ENCODE results near the gene VENTX. TPM values are rescaled to one million over a fixed set of nuclear protein-coding genes. Genes with fewer than 3 reads are reported as not detected.

The VENTX gene
- total and polyA plus RNA-seq, 8 donors = 0.15 to 3.2 (median 0.51) TPM; not detected in 2

DNA sequence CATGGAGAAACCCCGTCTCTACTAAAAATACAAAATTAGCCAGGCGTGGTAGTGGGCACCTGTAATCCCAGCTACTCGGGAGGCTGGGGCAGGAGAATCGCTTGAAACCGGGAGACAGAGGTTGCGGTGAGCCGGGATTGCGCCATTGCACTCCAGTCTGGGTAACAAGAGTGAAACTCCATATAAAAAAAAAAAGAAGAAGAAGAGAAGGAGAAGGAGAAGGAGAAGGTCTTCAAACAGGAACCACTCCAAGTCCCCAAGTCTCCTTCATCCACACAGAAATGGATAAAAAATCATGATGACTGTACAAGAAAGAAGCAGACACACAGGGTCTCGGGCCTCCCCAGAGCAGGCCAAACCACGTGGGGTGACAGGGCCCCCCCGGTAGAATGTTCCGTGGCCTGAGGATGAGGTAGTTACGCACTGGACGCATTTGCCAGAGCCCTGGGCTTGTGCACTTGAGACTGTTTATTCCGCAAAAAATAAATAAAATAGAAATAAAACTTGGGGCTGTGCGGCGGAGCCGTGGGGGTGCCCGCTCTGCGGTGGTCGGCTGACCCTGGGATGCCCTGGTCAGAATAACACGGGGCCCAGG lies 15.8 kb downstream of the VENTX start:
- no peaks in the 10 kb centered on the region for H3K36me3 ChIP-seq
- WGBS, 5 donors = 80 to 87% (median 85%) methylated on average over 22 of the region's 22 CpGs
- H3K4me1 ChIP-seq = peaks cover 14 to 15% (median 15%) of the 10 kb centered on the region in 4 donors
- no peak overlapping the region for H3K4me3 ChIP-seq
- no peaks in the 10 kb centered on the region for H3K9me3 ChIP-seq
- no peak for DNase-seq
- TF ChIP-seq, protein P1, sequence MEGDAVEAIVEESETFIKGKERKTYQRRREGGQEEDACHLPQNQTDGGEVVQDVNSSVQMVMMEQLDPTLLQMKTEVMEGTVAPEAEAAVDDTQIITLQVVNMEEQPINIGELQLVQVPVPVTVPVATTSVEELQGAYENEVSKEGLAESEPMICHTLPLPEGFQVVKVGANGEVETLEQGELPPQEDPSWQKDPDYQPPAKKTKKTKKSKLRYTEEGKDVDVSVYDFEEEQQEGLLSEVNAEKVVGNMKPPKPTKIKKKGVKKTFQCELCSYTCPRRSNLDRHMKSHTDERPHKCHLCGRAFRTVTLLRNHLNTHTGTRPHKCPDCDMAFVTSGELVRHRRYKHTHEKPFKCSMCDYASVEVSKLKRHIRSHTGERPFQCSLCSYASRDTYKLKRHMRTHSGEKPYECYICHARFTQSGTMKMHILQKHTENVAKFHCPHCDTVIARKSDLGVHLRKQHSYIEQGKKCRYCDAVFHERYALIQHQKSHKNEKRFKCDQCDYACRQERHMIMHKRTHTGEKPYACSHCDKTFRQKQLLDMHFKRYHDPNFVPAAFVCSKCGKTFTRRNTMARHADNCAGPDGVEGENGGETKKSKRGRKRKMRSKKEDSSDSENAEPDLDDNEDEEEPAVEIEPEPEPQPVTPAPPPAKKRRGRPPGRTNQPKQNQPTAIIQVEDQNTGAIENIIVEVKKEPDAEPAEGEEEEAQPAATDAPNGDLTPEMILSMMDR (IDR thresholded peaks at IDR 0.05) = no peak
- TF ChIP-seq POLR2A (IDR thresholded peaks at IDR 0.05) (no peak), POLR2AphosphoS5 (IDR thresholded peaks at IDR 0.05) (no peak), EP300 (IDR thresholded peaks at IDR 0.05) (no peak)
- intact Hi-C loops (cut with DNase I; ENCODE audit: low total_unique reads) = no loop called here
- no peak overlapping the region for H3K27ac ChIP-seq
- peaks cover 0 to 44% (median 8%) of the 10 kb centered on the region in 3 donors for H3K27me3 ChIP-seq

DNA sequence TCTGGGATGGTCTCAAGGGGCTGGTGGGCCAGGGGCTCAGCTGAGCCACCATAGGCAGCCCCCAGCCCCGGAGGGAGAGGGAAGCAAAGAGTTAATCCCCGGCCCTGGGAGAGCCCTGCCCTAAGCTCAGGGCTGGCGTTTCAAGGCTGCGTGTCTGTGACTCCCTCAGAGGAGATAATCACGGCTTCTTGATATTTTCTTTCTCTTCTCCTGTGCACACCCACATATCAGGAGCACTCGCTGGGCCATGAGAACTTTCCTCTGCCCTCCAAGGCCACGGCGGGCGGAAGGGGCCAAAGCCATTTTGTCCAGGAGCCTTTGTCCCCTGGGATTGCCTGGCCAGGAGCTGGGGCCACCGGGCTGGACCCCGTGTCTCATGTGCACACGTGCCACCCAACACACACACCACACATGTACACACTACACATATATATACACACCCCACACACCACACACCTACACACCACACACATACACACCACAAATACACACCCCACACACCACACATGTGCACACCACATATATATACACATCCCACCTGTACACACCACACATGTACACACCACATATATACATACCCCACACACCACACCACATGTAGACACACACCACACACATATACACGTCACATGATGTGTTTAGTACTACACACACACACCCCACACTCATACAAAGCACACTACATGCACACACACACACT lies 16.9 kb downstream of the VENTX start:
- 54 to 64% (median 61%) methylated on average over 11 to 13 of the region's 13 CpGs for WGBS, 5 donors
- TF ChIP-seq, protein P1 (IDR thresholded peaks at IDR 0.05) = no peak
- no peak for TF ChIP-seq POLR2AphosphoS5 (IDR thresholded peaks at IDR 0.05)
- no peaks in the 10 kb centered on the region for H3K9me3 ChIP-seq
- H3K27ac ChIP-seq = no peak overlapping the region
- no peak for DNase-seq
- no peak overlapping the region for H3K4me3 ChIP-seq
- H3K36me3 ChIP-seq = no peaks in the 10 kb centered on the region
- peaks cover 0 to 33% (median 8%) of the 10 kb centered on the region in 3 donors for H3K27me3 ChIP-seq
- intact Hi-C loops (cut with DNase I; ENCODE audit: low total_unique reads) = loop anchor here (5.0 kb wide), 1 partner anchor 58 kb away; no protein-coding TSS in a partner anchor
- H3K4me1 ChIP-seq = peaks cover 25 to 27% (median 26%) of the 10 kb centered on the region in 4 donors

DNA sequence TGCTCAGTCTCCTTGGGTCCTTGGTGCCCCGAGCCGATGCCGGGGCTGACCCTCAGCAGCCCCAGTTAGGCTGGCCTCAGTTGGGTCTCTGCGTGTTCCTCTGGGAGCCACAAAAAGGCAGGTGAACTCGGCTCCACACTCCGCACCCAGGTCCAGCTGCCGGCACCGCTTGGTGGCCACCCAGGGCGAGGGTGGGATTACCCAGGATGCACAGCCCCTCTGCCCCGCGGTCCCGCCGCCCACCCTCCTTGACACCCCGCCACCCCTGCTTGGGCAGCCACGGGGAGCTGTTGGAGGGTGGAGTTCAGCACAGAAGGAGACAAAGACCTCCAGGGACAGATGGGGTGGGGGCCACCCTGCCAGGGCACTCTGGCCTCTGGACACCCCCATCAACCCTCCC lies 17.7 kb downstream of the VENTX start:
- no peak for DNase-seq
- no peak overlapping the region for H3K27ac ChIP-seq
- H3K4me1 ChIP-seq = peaks cover 28 to 34% (median 34%) of the 10 kb centered on the region in 4 donors
- intact Hi-C loops (cut with DNase I; ENCODE audit: low total_unique reads) = loop anchor here (5.0 kb wide), 1 partner anchor 57 kb away; no protein-coding TSS in a partner anchor
- peaks cover 0 to 26% (median 8%) of the 10 kb centered on the region in 3 donors for H3K27me3 ChIP-seq
- TF ChIP-seq POLR2A (IDR thresholded peaks at IDR 0.05) (no peak), EP300 (IDR thresholded peaks at IDR 0.05) (no peak), POLR2AphosphoS5 (IDR thresholded peaks at IDR 0.05) (no peak)
- TF ChIP-seq, protein P1 (IDR thresholded peaks at IDR 0.05) = no peak
- H3K36me3 ChIP-seq = no peaks in the 10 kb centered on the region
- WGBS, 5 donors = 91 to 96% (median 92%) methylated on average over 7 to 15 of the region's 15 CpGs
- no peaks in the 10 kb centered on the region for H3K9me3 ChIP-seq
- H3K4me3 ChIP-seq = no peak overlapping the region

DNA sequence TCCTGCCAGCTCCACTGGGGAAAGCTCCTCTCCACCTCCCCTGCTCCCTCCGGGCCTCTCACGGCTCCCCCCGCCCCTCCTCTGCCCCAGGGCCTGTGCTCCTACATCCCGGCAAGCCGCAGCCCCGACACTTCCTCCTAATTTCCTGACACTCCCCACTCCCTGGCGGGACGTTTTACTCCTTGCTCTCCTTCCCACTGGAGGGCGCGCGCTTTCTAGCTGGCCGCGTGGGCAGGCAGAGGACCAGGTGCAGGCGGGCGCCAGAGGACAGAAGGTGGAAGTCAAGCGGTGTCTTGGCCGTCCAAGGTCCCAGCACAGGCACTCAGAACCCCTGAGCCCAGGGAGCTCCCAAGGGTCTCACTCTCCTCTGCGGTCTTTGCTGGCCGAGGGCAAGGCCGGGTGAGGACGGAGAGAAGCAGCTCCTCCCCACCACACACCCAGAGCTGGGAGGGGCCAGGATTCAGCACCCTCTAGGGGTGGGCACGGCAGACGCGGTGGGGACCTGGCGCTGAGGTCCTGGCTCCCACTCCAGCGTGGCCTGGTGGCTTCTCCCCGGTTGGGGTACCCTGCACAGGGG lies 19.9 kb downstream of the VENTX start:
- Histone ChIP-seq H3K27me3 (peaks cover 0 to 7% (median 0%) of the 10 kb centered on the region in 3 donors), H3K9me3 (no peaks in the 10 kb centered on the region), H3K36me3 (no peaks in the 10 kb centered on the region), H3K4me1 (peaks cover 44 to 52% (median 51%) of the 10 kb centered on the region in 4 donors), H3K27ac (peak overlapping the region; percentile 81 to 88 (median 83)), H3K4me3 (peak overlapping the region in 3 of 4 donors; percentile 9 to 27 (median 13))
- 4 to 10% (median 6%) methylated on average over 26 to 27 of the region's 27 CpGs for WGBS, 5 donors
- TF ChIP-seq, protein P1 (IDR thresholded peaks at IDR 0.05) = peak in 5 of 7 experiments; percentile 12 to 54 (median 23)
- TF ChIP-seq POLR2A (IDR thresholded peaks at IDR 0.05) (no peak), POLR2AphosphoS5 (IDR thresholded peaks at IDR 0.05) (peak in 2 of 3 donors; percentile 50 to 66), EP300 (IDR thresholded peaks at IDR 0.05) (no peak)
- intact Hi-C loops (cut with DNase I; ENCODE audit: low total_unique reads) = loop anchor here (5.0 kb wide), 1 partner anchor 55 kb away; no protein-coding TSS in a partner anchor
- peak; percentile 85 to 86 for DNase-seq
